ENCODE data around the gene MPG.

DNA sequence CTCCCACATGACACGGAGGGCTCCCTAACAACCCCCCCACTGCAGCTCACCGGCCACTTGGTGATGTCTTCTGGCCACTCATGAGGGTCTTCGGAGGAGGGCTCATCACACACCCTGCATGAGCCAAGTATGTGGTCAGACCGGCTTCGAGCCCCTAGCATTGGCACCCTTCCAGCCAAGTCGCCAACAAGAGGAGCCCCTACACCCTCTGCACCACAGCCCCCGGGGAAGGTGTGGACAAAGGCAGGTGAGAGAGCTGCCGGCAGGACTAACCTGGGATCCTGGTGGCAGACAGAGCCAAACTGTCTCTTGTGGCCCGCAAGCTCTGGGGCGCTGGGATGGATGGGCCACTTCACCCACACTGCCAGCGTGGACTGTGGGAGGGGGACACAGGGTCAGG is 17.9 kb upstream of the MPG start:
- TF ChIP-seq POLR2A (IDR thresholded peaks at IDR 0.05; ENCODE audit: low read depth) (no peak), POLR2AphosphoS5 (IDR thresholded peaks at IDR 0.05) (no peak), CTCF (IDR thresholded peaks at IDR 0.05) (no peak)

Measured in esophagus muscularis mucosa (tissue), 3 donors.